CD14-positive monocyte (primary cell): ENCODE results near the gene RMI2. TPM values are rescaled to one million over a fixed set of nuclear protein-coding genes. Genes with fewer than 3 reads are reported as not detected.

Experiments used
- DNase-seq, 3 donors: peaks; one replicate each; pipeline ENCODE4 v3.0.0-alpha.2; 2011 to 2022
- H2AFZ ChIP-seq: 2 replicates; pipeline ENCODE4 v1.6.0; 2012; ENCODE audit warnings: mild to moderate bottlenecking, low read depth, low read length, inconsistent platforms; ENCODE audit not compliant: insufficient read depth, poor library complexity, severe bottlenecking
- H3K27ac ChIP-seq, 2 donors: 1 replicate in 1 of 2; 2 replicates in 1 of 2; pipeline ENCODE4 v1.5.1; 2012 to 2013; ENCODE audit warnings: low read length in 2 of 2, control low read depth in 1 of 2, inconsistent platforms in 1 of 2, low read depth in 1 of 2, mild to moderate bottlenecking in 1 of 2
- H3K27me3 ChIP-seq, 2 donors: one replicate each; pipeline versions ENCODE4 v1.6.0 to v1.6.1; 2011 to 2013; ENCODE audit warnings: low read length in 2 of 2; ENCODE audit not compliant: control insufficient read depth in 2 of 2, insufficient read depth in 2 of 2
- H3K36me3 ChIP-seq, 2 donors: replicated peaks in 1 of 2; 1 replicate in 1 of 2; 2 replicates in 1 of 2; pipeline versions ENCODE4 v1.5.1 to v1.6.1; 2012 to 2013; ENCODE audit warnings: low read length in 2 of 2, control low read depth in 1 of 2, inconsistent platforms in 1 of 2, mild to moderate bottlenecking in 1 of 2; ENCODE audit not compliant: insufficient read depth in 2 of 2, control insufficient read depth in 1 of 2
- H3K4me1 ChIP-seq, 2 donors: 1 replicate in 1 of 2; 2 replicates in 1 of 2; pipeline versions ENCODE4 v1.5.1 to v1.6.1; 2012 to 2013; ENCODE audit warnings: low read length in 2 of 2, control low read depth in 1 of 2, inconsistent platforms in 1 of 2, mild to moderate bottlenecking in 1 of 2, moderate library complexity in 1 of 2; ENCODE audit not compliant: insufficient read depth in 2 of 2, control insufficient read depth in 1 of 2
- H3K4me2 ChIP-seq: replicated peaks from 2 replicates; pipeline ENCODE3; 2012; ENCODE audit warnings: low read length, moderate library complexity, mild to moderate bottlenecking; ENCODE audit not compliant: poor library complexity, severe bottlenecking; ENCODE audit errors: extremely low read depth
- H3K4me3 ChIP-seq, 3 experiments: fragments of 200-600 bp in 1 of 3; sonication (generic) in 1 of 3; replicated peaks in 1 of 3; 1 replicate in 2 of 3; 2 replicates in 1 of 3; pipeline ENCODE4 v1.5.1; 2011 to 2013; ENCODE audit warnings: low read length in 3 of 3, mild to moderate bottlenecking in 3 of 3, control low read depth in 2 of 3, low read depth in 2 of 3, inconsistent platforms in 1 of 3, moderate library complexity in 1 of 3
- H3K79me2 ChIP-seq: 2 replicates; pipeline ENCODE4 v1.6.0; 2012; ENCODE audit warnings: mild to moderate bottlenecking, control low read depth, inconsistent platforms, low read length, moderate library complexity; ENCODE audit not compliant: insufficient read depth
- H3K9ac ChIP-seq: 2 replicates; pipeline ENCODE4 v1.6.0; 2017; ENCODE audit warnings: low read length, mild to moderate bottlenecking; ENCODE audit not compliant: insufficient read depth, poor library complexity, severe bottlenecking
- H3K9me3 ChIP-seq, 2 donors: replicated peaks in 1 of 2; 1 replicate in 1 of 2; 2 replicates in 1 of 2; pipeline versions ENCODE4 v1.5.1 to v1.6.1; 2012 to 2013; ENCODE audit warnings: low read length in 2 of 2, control low read depth in 1 of 2; ENCODE audit not compliant: control insufficient read depth in 1 of 2, insufficient read depth in 1 of 2
- H4K20me1 ChIP-seq: 2 replicates; pipeline ENCODE4 v1.6.0; 2012; ENCODE audit warnings: mild to moderate bottlenecking, low read length, control low read depth, moderate library complexity; ENCODE audit not compliant: insufficient read depth
- H3K27ac Mint-ChIP-seq, 7 donors: one replicate each; pipeline ENCODE4 v1.8.0; 2020; ENCODE audit warnings: mild to moderate bottlenecking in 7 of 7, mixed read lengths in 7 of 7, moderate library complexity in 6 of 7, inconsistent platforms in 2 of 7
- H3K27me3 Mint-ChIP-seq, 3 donors: one replicate each; pipeline ENCODE4 v1.8.0; 2021 to 2022; ENCODE audit warnings: low read depth in 3 of 3, mild to moderate bottlenecking in 3 of 3, mixed read lengths in 3 of 3, moderate library complexity in 3 of 3, inconsistent platforms in 1 of 3
- H3K36me3 Mint-ChIP-seq, 2 donors: one replicate each; pipeline ENCODE4 v1.8.0; 2020; ENCODE audit warnings: mixed read lengths in 2 of 2, inconsistent platforms in 1 of 2, mild to moderate bottlenecking in 1 of 2
- H3K4me1 Mint-ChIP-seq: one replicate; pipeline ENCODE4 v1.8.0; 2020; ENCODE audit warnings: mild to moderate bottlenecking, mixed read lengths
- H3K4me3 Mint-ChIP-seq, 2 donors: one replicate each; pipeline ENCODE4 v1.8.0; 2020; ENCODE audit warnings: mild to moderate bottlenecking in 2 of 2, mixed read lengths in 2 of 2, moderate library complexity in 1 of 2
- H3K9me3 Mint-ChIP-seq, 7 donors: one replicate each; pipeline ENCODE4 v1.8.0; 2020 to 2022; ENCODE audit warnings: mixed read lengths in 7 of 7, mild to moderate bottlenecking in 6 of 7, moderate library complexity in 6 of 7, inconsistent platforms in 2 of 7
- CTCF ChIP-seq: fragments of 200-600 bp; IDR thresholded peaks from one replicate; pipeline ENCODE4 v1.8.0; 2022; ENCODE audit warnings: antibody characterized with exemption, mild to moderate bottlenecking
- WGBS: methylation state at CpG from one replicate; pipeline ENCODE4 v1.1.5; 2013; ENCODE audit warnings: missing lambda C conversion rate; ENCODE audit not compliant: insufficient coverage; 5-methylcytosine and 5-hydroxymethylcytosine counted together
- intact Hi-C, 2 donors: fragments of 100-400 bp; cut with micrococcal nuclease; formaldehyde crosslinking; loops; one replicate each; pipeline versions ENCODE4 v1.15.0 to v1.15.1; 2023
- polyA plus RNA-seq, 3 donors: library from polyadenylated mRNA; depleted of rRNA in 1 of 3; unstranded in 2 of 3; stranded (reverse) in 1 of 3; fragments of 300-500 nt in 2 of 3; fragments of >200 nt in 1 of 3; fragmentation: Illumina TruSeq in 2 of 3; gene quantifications; 1 replicate in 2 of 3; 2 replicates in 1 of 3; pipeline ENCODE4 v1.2.3, GENCODE V29; 2012 to 2021

Gene RMI2
- polyA plus RNA-seq, 3 donors, result 0.17 to 0.24 (median 0.23) TPM

DNA sequence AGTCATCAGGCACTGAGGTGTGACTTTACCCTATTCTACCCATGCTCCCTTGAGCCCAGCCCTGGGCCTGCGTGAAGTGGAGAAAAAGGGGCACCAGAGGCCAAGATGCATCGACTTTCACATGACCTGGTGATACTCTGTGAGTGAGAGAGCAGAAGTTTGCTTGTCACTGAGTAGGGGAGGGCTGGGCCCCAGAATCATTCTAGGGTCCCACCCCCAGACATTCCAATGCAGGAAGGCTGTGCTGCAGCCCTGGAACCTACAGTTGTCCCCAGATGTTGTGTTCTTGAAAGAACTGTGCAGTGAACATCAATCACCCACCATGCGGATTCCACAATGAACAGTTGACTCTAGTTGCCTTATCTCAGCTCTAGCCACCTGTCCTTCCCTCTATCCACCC is 6.2 kb upstream of the RMI2 start:
- no peaks in the 10 kb centered on the region for H3K36me3 Mint-ChIP-seq
- no peak for DNase-seq
- no peak for TF ChIP-seq CTCF
- H3K4me3 Mint-ChIP-seq, result no peak overlapping the region
- H3K36me3 ChIP-seq, result no peaks in the 10 kb centered on the region
- H4K20me1 ChIP-seq, result no peaks in the 10 kb centered on the region
- no peak overlapping the region for H3K27ac ChIP-seq
- no peaks in the 10 kb centered on the region for H3K4me1 ChIP-seq
- H3K4me2 ChIP-seq, result no peak overlapping the region
- H3K9me3 ChIP-seq, result no peaks in the 10 kb centered on the region
- peaks cover 9 to 24% (median 14%) of the 10 kb centered on the region in 3 donors for H3K27me3 Mint-ChIP-seq
- no peak overlapping the region for H2AFZ ChIP-seq
- no peak overlapping the region for H3K9ac ChIP-seq
- intact Hi-C loops, result no loop called here
- no peak overlapping the region for H3K4me3 ChIP-seq
- H3K9me3 Mint-ChIP-seq, result peaks cover 0 to 6% (median 3%) of the 10 kb centered on the region in 7 donors
- H3K27me3 ChIP-seq, result no peaks in the 10 kb centered on the region
- no peaks in the 10 kb centered on the region for H3K4me1 Mint-ChIP-seq
- no peak overlapping the region for H3K27ac Mint-ChIP-seq
- H3K79me2 ChIP-seq, result no peaks in the 10 kb centered on the region
- 100% methylated on average over 1 of the region's 3 CpGs for WGBS

DNA sequence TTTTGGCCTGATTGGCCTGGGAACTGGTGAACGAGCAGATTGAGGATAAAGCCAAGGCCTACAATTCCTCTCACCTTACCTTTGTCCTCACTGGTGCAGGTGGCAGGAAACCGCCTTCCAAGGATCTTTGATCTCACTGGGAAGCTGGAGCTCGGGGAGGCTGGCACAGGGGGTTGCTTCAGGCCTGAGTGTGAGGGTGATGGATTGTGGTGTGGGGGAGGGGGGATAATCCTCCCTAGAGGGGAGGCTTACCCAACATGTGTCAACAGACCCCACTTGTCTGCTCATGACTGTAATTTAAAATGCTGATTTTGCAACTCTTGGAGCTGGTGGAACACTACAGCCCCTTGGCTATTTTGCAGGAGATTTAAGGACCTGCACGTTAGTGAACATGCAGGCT is 4.5 kb upstream of the RMI2 start:
- no peaks in the 10 kb centered on the region for H3K9me3 ChIP-seq
- no peaks in the 10 kb centered on the region for H4K20me1 ChIP-seq
- peaks cover 7 to 19% (median 8%) of the 10 kb centered on the region in 3 donors for H3K27me3 Mint-ChIP-seq
- H3K27ac Mint-ChIP-seq, result no peak overlapping the region
- no peak overlapping the region for H3K9ac ChIP-seq
- intact Hi-C loops, result no loop called here
- DNase-seq, result no peak
- no peaks in the 10 kb centered on the region for H3K36me3 ChIP-seq
- no peaks in the 10 kb centered on the region for H3K36me3 Mint-ChIP-seq
- peaks cover 8 to 9% of the 10 kb centered on the region in 2 donors for H3K4me1 ChIP-seq
- H3K27ac ChIP-seq, result no peak overlapping the region
- 82% methylated on average over 1 of the region's 4 CpGs for WGBS
- H3K79me2 ChIP-seq, result peaks cover 2% of the 10 kb centered on the region
- H3K9me3 Mint-ChIP-seq, result peaks cover 0 to 3% (median 0%) of the 10 kb centered on the region in 7 donors
- no peak for TF ChIP-seq CTCF
- H3K4me3 ChIP-seq, result no peak overlapping the region
- H3K4me3 Mint-ChIP-seq, result no peak overlapping the region
- no peaks in the 10 kb centered on the region for H3K27me3 ChIP-seq
- no peak overlapping the region for H3K4me2 ChIP-seq
- no peak overlapping the region for H2AFZ ChIP-seq
- peaks cover 4% of the 10 kb centered on the region for H3K4me1 Mint-ChIP-seq
